Caco-2 (cell line): ENCODE data around the gene RNASE12. TPM values are rescaled to one million over a fixed set of nuclear protein-coding genes. Genes with fewer than 3 reads are reported as not detected.

Experiments used
- Bru-seq: library from RNA; stranded (reverse); fragments of 400-500 nt; gene quantifications from one replicate; lab custom pipeline; 2021; lab: Mats Ljungman, UMichigan
- BruChase-seq, 2 experiments: library from RNA; stranded (reverse); fragments of 400-500 nt; gene quantifications; one replicate each; lab custom pipeline; 2021; lab: Mats Ljungman, UMichigan
- BruUV-seq: library from RNA; stranded (reverse); fragments of 400-500 nt; replicated peaks from 2 replicates; lab custom pipeline; 2021; lab: Mats Ljungman, UMichigan
- CTCF ChIA-PET: fragments of 300-600 bp; sonication (Branson Sonifier 250); formaldehyde crosslinking; loops from one replicate; lab custom pipeline; 2022; ENCODE audit warnings: antibody characterized with exemption; lab: Charles Lee
- POLR2A ChIA-PET: fragments of 300-600 bp; sonication (Branson Sonifier 250); formaldehyde crosslinking; loops from one replicate; lab custom pipeline; 2022; ENCODE audit warnings: antibody characterized with exemption; lab: Charles Lee
- DNase-seq, 2 experiments: peaks; one replicate each; pipeline versions ENCODE4 v3.0.0 to v3.0.0-alpha.2; 2020 to 2022
- H3K27me3 ChIP-seq: replicated peaks from 2 replicates; pipeline ENCODE4 v1.6.0; 2011; ENCODE audit warnings: low read length; ENCODE audit not compliant: control insufficient read depth, insufficient read depth
- H3K36me3 ChIP-seq: 2 replicates; pipeline ENCODE4 v1.5.1; 2011; ENCODE audit warnings: low read length; ENCODE audit not compliant: control insufficient read depth, insufficient read depth
- H3K4me1 ChIP-seq: fragments of 250-450 bp; sonication (Bioruptor Pico); 2 replicates; pipeline ENCODE4 v1.5.1; 2020; ENCODE audit warnings: mild to moderate bottlenecking
- H3K4me3 ChIP-seq: 2 replicates; pipeline ENCODE4 v1.5.1; 2011; ENCODE audit warnings: low read depth, mild to moderate bottlenecking, control low read depth, low read length
- H3K9me3 ChIP-seq: fragments of 250-450 bp; sonication (Bioruptor Pico); 2 replicates; pipeline ENCODE4 v1.5.1; 2020; ENCODE audit warnings: mild to moderate bottlenecking, moderate library complexity
- H3K27ac Mint-ChIP-seq: one replicate; pipeline ENCODE4 v1.8.0; 2022; ENCODE audit warnings: mixed read lengths; ENCODE audit not compliant: unreplicated experiment
- H3K27me3 Mint-ChIP-seq: one replicate; pipeline ENCODE4 v1.8.0; 2022; ENCODE audit warnings: mixed read lengths; ENCODE audit not compliant: insufficient read depth, unreplicated experiment
- H3K36me3 Mint-ChIP-seq: one replicate; pipeline ENCODE4 v1.8.0; 2022; ENCODE audit warnings: mild to moderate bottlenecking, mixed read lengths; ENCODE audit not compliant: insufficient read depth, unreplicated experiment
- H3K4me1 Mint-ChIP-seq: one replicate; pipeline ENCODE4 v1.8.0; 2022; ENCODE audit warnings: low read depth, mixed read lengths; ENCODE audit not compliant: unreplicated experiment
- H3K4me3 Mint-ChIP-seq: one replicate; pipeline ENCODE4 v1.8.0; 2022; ENCODE audit warnings: mild to moderate bottlenecking, moderate library complexity, mixed read lengths; ENCODE audit not compliant: unreplicated experiment
- H3K9me3 Mint-ChIP-seq: one replicate; pipeline ENCODE4 v1.8.0; 2022; ENCODE audit warnings: mixed read lengths; ENCODE audit not compliant: unreplicated experiment
- CTCF ChIP-seq, 2 experiments: fragments of 200-600 bp in 1 of 2; IDR thresholded peaks; 1 replicate in 1 of 2; 2 replicates in 1 of 2; pipeline versions ENCODE4 v1.5.1 to v1.8.0; 2011 to 2022; ENCODE audit warnings: antibody characterized with exemption in 1 of 2, control low read depth in 1 of 2, inconsistent platforms in 1 of 2, low read depth in 1 of 2, low read length in 1 of 2, mild to moderate bottlenecking in 1 of 2, moderate library complexity in 1 of 2; ENCODE audit not compliant: insufficient read depth in 1 of 2, severe bottlenecking in 1 of 2, unreplicated experiment in 1 of 2
- intact Hi-C: fragments of 100-400 bp; cut with micrococcal nuclease; formaldehyde crosslinking; loops from one replicate; pipeline ENCODE4 v1.10.0; 2022; ENCODE audit not compliant: unreplicated experiment
- long read RNA-seq: library from polyadenylated mRNA; stranded (forward); transcript quantifications from one replicate; pipeline ENCODE4 v2.0.0, GENCODE V29; 2022
- total RNA-seq: library from RNA; stranded (reverse); gene quantifications from 2 replicates; pipeline ENCODE4 v1.2.3, GENCODE V29; 2022

Gene RNASE12
- total RNA-seq (not detected in 2 replicates), Bru-seq, nascent RNA (not detected), BruChase-seq, experiment 1, labeled RNA remaining after a 2-hour chase (not detected), BruChase-seq, experiment 2, labeled RNA remaining after a 6-hour chase (not detected)
- long read RNA-seq: 0 reads

DNA sequence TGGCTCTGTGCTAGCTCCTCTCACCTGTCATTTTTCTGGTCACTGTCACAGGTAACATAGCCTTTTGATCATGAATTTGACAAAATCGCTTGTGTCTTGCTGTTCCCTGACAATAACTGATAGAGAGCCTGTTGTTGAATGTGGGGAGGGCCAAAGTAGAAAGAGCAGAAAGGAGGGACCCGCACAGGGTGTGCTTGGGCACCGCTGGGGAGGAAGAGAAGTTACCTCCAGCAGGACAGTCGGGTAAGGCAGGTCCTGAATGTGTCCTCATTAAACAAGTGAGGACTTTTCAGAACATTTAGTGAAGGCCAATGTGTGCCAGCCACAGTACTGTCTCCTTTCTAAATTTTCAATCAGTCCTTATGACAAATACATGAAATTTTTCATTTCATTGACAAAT lies at the start of gene RNASE12:
RNASE12 (minus strand) TSS at position 142 of the 400 bp plus-strand sequence. CDS start 653 bp downstream, outside the sequence.
- intact Hi-C loops: no loop called here
- POLR2A ChIA-PET: no interaction called here
- Histone ChIP-seq H3K9me3 (no peaks in the 10 kb centered on the region), H3K36me3 (no peaks in the 10 kb centered on the region), H3K4me1 (no peaks in the 10 kb centered on the region), H3K27me3 (no peaks in the 10 kb centered on the region), H3K4me3 (no peak within 1 kb of the TSS)
- H3K27me3 Mint-ChIP-seq: peaks cover 6% of the 10 kb centered on the region
- no TSS peak for BruUV-seq
- no peaks in the 10 kb centered on the region for H3K36me3 Mint-ChIP-seq
- H3K9me3 Mint-ChIP-seq: no peaks in the 10 kb centered on the region
- CTCF ChIA-PET: interaction anchor here (1.0 kb wide), 1 partner anchor 19 kb away, joined by 3 read pairs; no protein-coding TSS in a partner anchor
- no peak within 1 kb of the TSS for H3K27ac Mint-ChIP-seq
- H3K4me3 Mint-ChIP-seq: no peak within 1 kb of the TSS
- DNase-seq: no peak
- TF ChIP-seq CTCF (IDR thresholded peaks at IDR 0.05; ENCODE audit: insufficient read depth in 1 of 2, low read depth in 1 of 2, low read length in 1 of 2, severe bottlenecking in 1 of 2, unreplicated experiment in 1 of 2): no peak
- H3K4me1 Mint-ChIP-seq: no peaks in the 10 kb centered on the region

DNA sequence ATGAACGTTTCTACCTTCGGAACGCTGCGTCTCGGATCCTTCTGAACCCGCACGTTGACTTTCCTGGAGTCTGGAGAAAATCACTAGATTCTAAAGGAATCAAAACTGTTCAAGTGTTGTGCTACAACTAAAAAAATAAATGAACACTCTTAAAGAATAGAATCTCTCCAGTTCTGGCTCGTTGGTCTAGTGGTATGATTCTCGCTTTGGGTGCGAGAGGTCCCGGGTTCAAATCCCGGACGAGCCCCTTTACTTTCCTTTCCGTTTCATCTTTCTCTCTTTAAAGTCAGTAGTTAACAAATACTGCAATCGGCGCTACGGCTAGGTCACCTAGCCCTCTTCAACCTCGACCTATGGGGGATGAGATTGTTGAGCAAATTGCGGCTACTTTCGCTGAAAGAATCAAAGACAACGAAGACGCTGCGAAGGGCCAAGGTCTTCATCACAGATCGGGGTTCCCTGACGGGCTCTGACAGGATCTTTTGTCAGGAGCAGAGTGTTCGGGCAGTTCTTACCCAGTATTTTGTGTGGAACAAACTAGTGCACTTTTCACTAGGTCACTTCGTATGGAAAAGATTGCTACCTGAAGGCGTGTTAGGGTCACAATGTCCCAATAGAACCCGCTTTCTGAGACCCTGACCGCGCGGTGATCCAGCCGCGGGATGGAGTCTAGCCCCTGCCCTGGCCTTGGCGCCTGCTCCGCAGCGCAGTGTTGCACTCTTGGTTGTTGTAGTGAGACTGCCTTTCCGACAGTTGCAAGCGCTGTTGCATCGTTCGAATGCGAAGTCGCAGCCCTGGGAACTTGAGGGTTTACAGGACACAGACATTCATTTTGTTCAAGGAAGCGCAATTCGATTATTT lies 41.9 kb upstream of the RNASE12 start:
- Mint-ChIP-seq H3K27ac (peak overlapping the region; percentile 92), H3K27me3 (peaks cover 3% of the 10 kb centered on the region), H3K36me3 (peaks cover 41% of the 10 kb centered on the region), H3K9me3 (no peaks in the 10 kb centered on the region), H3K4me3 (peak overlapping the region; percentile 93), H3K4me1 (peaks cover 22% of the 10 kb centered on the region)
- TF ChIP-seq CTCF (IDR thresholded peaks at IDR 0.05; ENCODE audit: insufficient read depth in 1 of 2, low read depth in 1 of 2, low read length in 1 of 2, severe bottlenecking in 1 of 2, unreplicated experiment in 1 of 2): no peak
- no TSS peak for BruUV-seq
- POLR2A ChIA-PET: interaction anchor here (1.0 kb wide), 1 partner anchor 20 kb away, joined by 4 read pairs; no protein-coding TSS in a partner anchor
- peak overlapping the region; percentile 38 for H3K4me3 ChIP-seq
- intact Hi-C loops: loop anchor here (1.0 kb wide), 1 partner anchor 54 kb away; no protein-coding TSS in a partner anchor
- peak; percentile 79 to 85 for DNase-seq
- H3K36me3 ChIP-seq: no peaks in the 10 kb centered on the region
- no peaks in the 10 kb centered on the region for H3K27me3 ChIP-seq
- H3K4me1 ChIP-seq: peaks cover 3% of the 10 kb centered on the region
- CTCF ChIA-PET: interaction anchor here (1.2 to 2.0 kb wide), 2 partner anchors 20 to 49 kb away, joined by 9 read pairs; no protein-coding TSS in a partner anchor
- H3K9me3 ChIP-seq: no peaks in the 10 kb centered on the region

- no peak for TF ChIP-seq CTCF (IDR thresholded peaks at IDR 0.05; ENCODE audit: insufficient read depth in 1 of 2, low read depth in 1 of 2, low read length in 1 of 2, severe bottlenecking in 1 of 2, unreplicated experiment in 1 of 2)
- no TSS peak for BruUV-seq
- H3K27ac Mint-ChIP-seq: peak overlapping the region; percentile 92
- intact Hi-C loops: no loop called here
- H3K27me3 Mint-ChIP-seq: peaks cover 3% of the 10 kb centered on the region
- DNase-seq: no peak
- peaks cover 28% of the 10 kb centered on the region for H3K4me1 Mint-ChIP-seq
- peak overlapping the region; percentile 93 for H3K4me3 Mint-ChIP-seq
- Histone ChIP-seq H3K4me3 (peak overlapping the region; percentile 38), H3K27me3 (no peaks in the 10 kb centered on the region), H3K36me3 (no peaks in the 10 kb centered on the region), H3K4me1 (peaks cover 7% of the 10 kb centered on the region), H3K9me3 (no peaks in the 10 kb centered on the region)
- CTCF ChIA-PET: interaction anchor here (1.2 to 2.0 kb wide), 2 partner anchors 19 to 49 kb away, joined by 9 read pairs; no protein-coding TSS in a partner anchor
- no peaks in the 10 kb centered on the region for H3K9me3 Mint-ChIP-seq
- POLR2A ChIA-PET: interaction anchor here (1.0 kb wide), 1 partner anchor 19 kb away, joined by 4 read pairs; no protein-coding TSS in a partner anchor
- H3K36me3 Mint-ChIP-seq: peaks cover 42% of the 10 kb centered on the region
These were observed 41.3 kb upstream of the RNASE12 start for GRCh38 chr14:20632448-20632830.
